WTC11 (cell line): Measurements from ENCODE around the gene DOCK1. TPM values are rescaled to one million over a fixed set of nuclear protein-coding genes. Genes with fewer than 3 reads are reported as not detected.

Experiments used
- ATAC-seq: fragments of 200-7000 bp; cut with Tn5 transposase; 2 replicates; pipeline ENCODE4 v1.10.0; 2021; ENCODE audit warnings: mild to moderate bottlenecking, moderate library complexity
- CTCF ChIA-PET: fragments of 300-600 bp; sonication (Branson Sonifier 250); formaldehyde crosslinking; loops from one replicate; lab custom pipeline; 2021; ENCODE audit warnings: antibody characterized with exemption; lab: Charles Lee
- POLR2A ChIA-PET: fragments of 350-600 bp; sonication (Branson Sonifier 250); formaldehyde crosslinking; loops from one replicate; lab custom pipeline; 2021; ENCODE audit warnings: antibody characterized with exemption; lab: Charles Lee
- DNase-seq: peaks from one replicate; pipeline ENCODE4 v3.0.0; 2021; ENCODE audit warnings: low spot score
- H3K27ac Mint-ChIP-seq: 2 replicates; pipeline ENCODE4 v1.8.0; 2021; ENCODE audit warnings: mixed read lengths
- H3K27me3 Mint-ChIP-seq: 2 replicates; pipeline ENCODE4 v1.8.0; 2021; ENCODE audit warnings: low read depth, mild to moderate bottlenecking, moderate library complexity, mixed read lengths
- H3K36me3 Mint-ChIP-seq: 2 replicates; pipeline ENCODE4 v1.8.0; 2021; ENCODE audit warnings: mixed read lengths
- H3K4me1 Mint-ChIP-seq: 2 replicates; pipeline ENCODE4 v1.8.0; 2022; ENCODE audit warnings: mixed read lengths
- H3K4me3 Mint-ChIP-seq: 2 replicates; pipeline ENCODE4 v1.8.0; 2021; ENCODE audit warnings: mild to moderate bottlenecking, moderate library complexity, mixed read lengths
- H3K9me3 Mint-ChIP-seq: 2 replicates; pipeline ENCODE4 v1.8.0; 2021; ENCODE audit warnings: mixed read lengths
- ATF3 ChIP-seq: sonication (generic); formaldehyde crosslinking; conservative IDR thresholded peaks from 2 replicates; pipeline ENCODE4 v1.8.1; 2022; ENCODE audit warnings: mild to moderate bottlenecking, missing genetic modification reagents
- E2F1 ChIP-seq: sonication (generic); formaldehyde crosslinking; IDR thresholded peaks from 2 replicates; pipeline ENCODE4 v1.8.0; 2022; ENCODE audit warnings: mild to moderate bottlenecking, missing genetic modification reagents
- EMX1 ChIP-seq: fragments of 250-450 bp; sonication (Bioruptor Pico); IDR thresholded peaks from 2 replicates; pipeline ENCODE4 v1.8.0; 2021; ENCODE audit warnings: mild to moderate bottlenecking
- FOXP1 ChIP-seq: sonication (generic); formaldehyde crosslinking; IDR thresholded peaks from 2 replicates; pipeline ENCODE4 v1.8.0; 2022; ENCODE audit warnings: missing genetic modification reagents, mild to moderate bottlenecking, moderate library complexity, borderline replicate concordance
- GTF2I ChIP-seq: fragments of 250-450 bp; sonication (Bioruptor Pico); conservative IDR thresholded peaks from 2 replicates; pipeline ENCODE4 v1.4.0; 2021; ENCODE audit warnings: mild to moderate bottlenecking
- HMGA2 ChIP-seq: fragments of 250-450 bp; sonication (Bioruptor Pico); IDR thresholded peaks from 2 replicates; pipeline ENCODE4 v1.4.0; 2021; ENCODE audit warnings: mild to moderate bottlenecking, moderate library complexity
- HMGXB4 ChIP-seq: sonication (generic); formaldehyde crosslinking; IDR thresholded peaks from 2 replicates; pipeline ENCODE4 v1.8.1; 2023; ENCODE audit warnings: mild to moderate bottlenecking, moderate library complexity, missing genetic modification reagents
- MXD4 ChIP-seq: fragments of 250-450 bp; sonication (Bioruptor Pico); IDR thresholded peaks from 2 replicates; pipeline ENCODE4 v1.8.0; 2021; ENCODE audit warnings: mild to moderate bottlenecking, moderate library complexity, borderline replicate concordance
- NFE2L1 ChIP-seq: sonication (generic); formaldehyde crosslinking; IDR thresholded peaks from 2 replicates; pipeline ENCODE4 v1.8.1; 2023; ENCODE audit warnings: missing genetic modification reagents
- OVOL2 ChIP-seq: fragments of 250-450 bp; sonication (Bioruptor Pico); IDR thresholded peaks from 2 replicates; pipeline ENCODE4 v1.9.0; 2021; ENCODE audit warnings: mild to moderate bottlenecking, borderline replicate concordance
- SP1 ChIP-seq: sonication (generic); formaldehyde crosslinking; conservative IDR thresholded peaks from 2 replicates; pipeline ENCODE4 v1.8.1; 2022; ENCODE audit warnings: missing genetic modification reagents
- TEAD1 ChIP-seq: sonication (generic); formaldehyde crosslinking; IDR thresholded peaks from 2 replicates; pipeline ENCODE4 v1.8.0; 2022; ENCODE audit warnings: mild to moderate bottlenecking, missing genetic modification reagents
- total RNA-seq: library from RNA; stranded (reverse); gene quantifications from 3 replicates; pipeline ENCODE4 v1.2.3, GENCODE V29; 2021
- TF ChIP-seq, protein P1 (sequence below): sonication (generic); formaldehyde crosslinking; IDR thresholded peaks from 2 replicates; pipeline ENCODE4 v1.8.1; 2022; ENCODE audit warnings: missing genetic modification reagents, borderline replicate concordance
- TF ChIP-seq, protein P2 (sequence below): sonication (generic); formaldehyde crosslinking; IDR thresholded peaks from 2 replicates; pipeline ENCODE4 v1.8.1; 2022; ENCODE audit warnings: mild to moderate bottlenecking, missing genetic modification reagents, moderate library complexity, borderline replicate concordance
- TF ChIP-seq, protein P3 (sequence below): sonication (generic); formaldehyde crosslinking; IDR thresholded peaks from 2 replicates; pipeline ENCODE4 v1.8.0; 2023; ENCODE audit warnings: missing genetic modification reagents
- TF ChIP-seq, protein P4 (sequence below): sonication (generic); formaldehyde crosslinking; IDR thresholded peaks from 2 replicates; pipeline ENCODE4 v1.8.1; 2022; ENCODE audit warnings: mild to moderate bottlenecking, moderate library complexity, missing genetic modification reagents
- TF ChIP-seq, protein P5 (sequence below): sonication (generic); formaldehyde crosslinking; IDR thresholded peaks from 2 replicates; pipeline ENCODE4 v1.8.0; 2022; ENCODE audit warnings: mild to moderate bottlenecking, missing genetic modification reagents

Gene DOCK1
- total RNA-seq, 1 experiment from 2014 or later: 52.1 TPM

GRCh38 chr10:126857178-126857806, 47.9 kb upstream of the DOCK1 start:
- ATAC-seq: no peak
- POLR2A ChIA-PET: no interaction called here
- no peak overlapping the region for H3K4me3 Mint-ChIP-seq
- no peak overlapping the region for H3K27ac Mint-ChIP-seq
- CTCF ChIA-PET: interaction anchor here (0.6 to 0.8 kb wide), 4 partner anchors 10 to 114 kb away, joined by 3 to 4 read pairs (median 3); no protein-coding TSS in a partner anchor
- H3K9me3 Mint-ChIP-seq: peaks cover 10% of the 10 kb centered on the region
- DNase-seq: no peak
- no peaks in the 10 kb centered on the region for H3K4me1 Mint-ChIP-seq
- peaks cover 4% of the 10 kb centered on the region for H3K27me3 Mint-ChIP-seq
- peaks cover 5% of the 10 kb centered on the region for H3K36me3 Mint-ChIP-seq
- no peak for TF ChIP-seq EMX1
- no peak for TF ChIP-seq FOXP1 (CRISPR knock-in tag)
- no peak for TF ChIP-seq MXD4
- TF ChIP-seq HMGXB4: no peak
- no peak for TF ChIP-seq OVOL2 (CRISPR knock-in tag)
- TF ChIP-seq, protein P1, sequence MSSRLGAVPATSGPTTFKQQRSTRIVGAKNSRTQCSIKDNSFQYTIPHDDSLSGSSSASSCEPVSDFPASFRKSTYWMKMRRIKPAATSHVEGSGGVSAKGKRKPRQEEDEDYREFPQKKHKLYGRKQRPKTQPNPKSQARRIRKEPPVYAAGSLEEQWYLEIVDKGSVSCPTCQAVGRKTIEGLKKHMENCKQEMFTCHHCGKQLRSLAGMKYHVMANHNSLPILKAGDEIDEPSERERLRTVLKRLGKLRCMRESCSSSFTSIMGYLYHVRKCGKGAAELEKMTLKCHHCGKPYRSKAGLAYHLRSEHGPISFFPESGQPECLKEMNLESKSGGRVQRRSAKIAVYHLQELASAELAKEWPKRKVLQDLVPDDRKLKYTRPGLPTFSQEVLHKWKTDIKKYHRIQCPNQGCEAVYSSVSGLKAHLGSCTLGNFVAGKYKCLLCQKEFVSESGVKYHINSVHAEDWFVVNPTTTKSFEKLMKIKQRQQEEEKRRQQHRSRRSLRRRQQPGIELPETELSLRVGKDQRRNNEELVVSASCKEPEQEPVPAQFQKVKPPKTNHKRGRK (CRISPR knock-in tag): no peak
- TF ChIP-seq E2F1 (CRISPR knock-in tag): no peak
- TF ChIP-seq, protein P2, sequence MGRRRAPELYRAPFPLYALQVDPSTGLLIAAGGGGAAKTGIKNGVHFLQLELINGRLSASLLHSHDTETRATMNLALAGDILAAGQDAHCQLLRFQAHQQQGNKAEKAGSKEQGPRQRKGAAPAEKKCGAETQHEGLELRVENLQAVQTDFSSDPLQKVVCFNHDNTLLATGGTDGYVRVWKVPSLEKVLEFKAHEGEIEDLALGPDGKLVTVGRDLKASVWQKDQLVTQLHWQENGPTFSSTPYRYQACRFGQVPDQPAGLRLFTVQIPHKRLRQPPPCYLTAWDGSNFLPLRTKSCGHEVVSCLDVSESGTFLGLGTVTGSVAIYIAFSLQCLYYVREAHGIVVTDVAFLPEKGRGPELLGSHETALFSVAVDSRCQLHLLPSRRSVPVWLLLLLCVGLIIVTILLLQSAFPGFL (CRISPR knock-in tag): no peak
- TF ChIP-seq SP1 (CRISPR knock-in tag): no peak
- no peak for TF ChIP-seq HMGA2 (CRISPR knock-in tag)
- no peak for TF ChIP-seq NFE2L1 (CRISPR knock-in tag)
- TF ChIP-seq GTF2I (CRISPR knock-in tag): no peak
- no peak for TF ChIP-seq ATF3 (CRISPR knock-in tag)
- TF ChIP-seq, protein P3, sequence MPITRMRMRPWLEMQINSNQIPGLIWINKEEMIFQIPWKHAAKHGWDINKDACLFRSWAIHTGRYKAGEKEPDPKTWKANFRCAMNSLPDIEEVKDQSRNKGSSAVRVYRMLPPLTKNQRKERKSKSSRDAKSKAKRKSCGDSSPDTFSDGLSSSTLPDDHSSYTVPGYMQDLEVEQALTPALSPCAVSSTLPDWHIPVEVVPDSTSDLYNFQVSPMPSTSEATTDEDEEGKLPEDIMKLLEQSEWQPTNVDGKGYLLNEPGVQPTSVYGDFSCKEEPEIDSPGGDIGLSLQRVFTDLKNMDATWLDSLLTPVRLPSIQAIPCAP: no peak
- no peak for TF ChIP-seq TEAD1 (CRISPR knock-in tag)
- TF ChIP-seq, protein P4, sequence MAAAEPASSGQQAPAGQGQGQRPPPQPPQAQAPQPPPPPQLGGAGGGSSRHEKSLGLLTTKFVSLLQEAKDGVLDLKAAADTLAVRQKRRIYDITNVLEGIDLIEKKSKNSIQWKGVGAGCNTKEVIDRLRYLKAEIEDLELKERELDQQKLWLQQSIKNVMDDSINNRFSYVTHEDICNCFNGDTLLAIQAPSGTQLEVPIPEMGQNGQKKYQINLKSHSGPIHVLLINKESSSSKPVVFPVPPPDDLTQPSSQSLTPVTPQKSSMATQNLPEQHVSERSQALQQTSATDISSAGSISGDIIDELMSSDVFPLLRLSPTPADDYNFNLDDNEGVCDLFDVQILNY: no peak
- TF ChIP-seq, protein P5, sequence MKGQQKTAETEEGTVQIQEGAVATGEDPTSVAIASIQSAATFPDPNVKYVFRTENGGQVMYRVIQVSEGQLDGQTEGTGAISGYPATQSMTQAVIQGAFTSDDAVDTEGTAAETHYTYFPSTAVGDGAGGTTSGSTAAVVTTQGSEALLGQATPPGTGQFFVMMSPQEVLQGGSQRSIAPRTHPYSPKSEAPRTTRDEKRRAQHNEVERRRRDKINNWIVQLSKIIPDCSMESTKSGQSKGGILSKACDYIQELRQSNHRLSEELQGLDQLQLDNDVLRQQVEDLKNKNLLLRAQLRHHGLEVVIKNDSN (CRISPR knock-in tag): no peak
